Epithelial cell of esophagus (primary cell): ENCODE measurements around the gene FDX2.
A peak's percentile ranks its signal among the peaks of the same experiment; 100 is the strongest.

ENCODE experiments used
- DNase-seq: peaks from one replicate; pipeline ENCODE4 v3.0.0; 2010; ENCODE audit warnings: low read depth
- H3K4me3 ChIP-seq: 2 replicates; pipeline ENCODE4 v1.5.1; 2011; ENCODE audit warnings: mild to moderate bottlenecking, low read length, control low read depth
- CTCF ChIP-seq: IDR thresholded peaks from 2 replicates; pipeline ENCODE4 v1.5.1; 2011; ENCODE audit warnings: low read depth, mild to moderate bottlenecking, low read length, control low read depth, inconsistent platforms; ENCODE audit not compliant: insufficient read depth; ENCODE audit errors: missing control alignments

Gene FDX2

GRCh38 chr19:10332965-10333757 is 17.3 kb upstream of the FDX2 start, which contains the start of gene RAVER1:
RAVER1 (minus strand) TSS chr19:10333529; CDS start chr19:10333507, 22 bp downstream.
- peak; percentile 99 for DNase-seq
- H3K4me3 ChIP-seq = peak within 1 kb of the TSS; percentile 61
- no peak for TF ChIP-seq CTCF

- DNase-seq = no peak
- H3K4me3 ChIP-seq = peak overlapping the region; percentile 61
- TF ChIP-seq CTCF = no peak
Measured at GRCh38 chr19:10332158-10332964, 16.5 kb upstream of the FDX2 start.

- TF ChIP-seq CTCF = no peak
- no peak for DNase-seq
Measured at GRCh38 chr19:10329555-10329954, 13.7 kb upstream of the FDX2 start.

GRCh38 chr19:10328558-10329429 is 13.0 kb upstream of the FDX2 start:
- no peak overlapping the region for H3K4me3 ChIP-seq
- no peak for DNase-seq
- TF ChIP-seq CTCF = no peak

More at GRCh38 chr19:10329555-10329954, 13.7 kb upstream of the FDX2 start:
- no peak overlapping the region for H3K4me3 ChIP-seq

- DNase-seq = no peak
- TF ChIP-seq CTCF = no peak
- H3K4me3 ChIP-seq = no peak overlapping the region
Measured at GRCh38 chr19:10327793-10328192, 12.0 kb upstream of the FDX2 start.

- no peak overlapping the region for H3K4me3 ChIP-seq
- no peak for DNase-seq
- TF ChIP-seq CTCF = no peak
Measured at GRCh38 chr19:10325732-10326131, 9.9 kb upstream of the FDX2 start.
